22Rv1 (cell line): ENCODE measurements around the gene TF.

Source experiments
- H3K27ac ChIP-seq: fragments of 450-650 bp; 2 replicates; pipeline ENCODE4 v1.5.1; 2017
- ZFX ChIP-seq: fragments of 450-650 bp; IDR thresholded peaks from 2 replicates; pipeline ENCODE4 v1.6.1; 2017; ENCODE audit warnings: antibody characterized with exemption, borderline replicate concordance
- TF ChIP-seq, protein P1 (sequence below): fragments of 450-650 bp; IDR thresholded peaks from 2 replicates; pipeline ENCODE4 v1.5.1; 2017; ENCODE audit warnings: mild to moderate bottlenecking

The TF gene

DNA sequence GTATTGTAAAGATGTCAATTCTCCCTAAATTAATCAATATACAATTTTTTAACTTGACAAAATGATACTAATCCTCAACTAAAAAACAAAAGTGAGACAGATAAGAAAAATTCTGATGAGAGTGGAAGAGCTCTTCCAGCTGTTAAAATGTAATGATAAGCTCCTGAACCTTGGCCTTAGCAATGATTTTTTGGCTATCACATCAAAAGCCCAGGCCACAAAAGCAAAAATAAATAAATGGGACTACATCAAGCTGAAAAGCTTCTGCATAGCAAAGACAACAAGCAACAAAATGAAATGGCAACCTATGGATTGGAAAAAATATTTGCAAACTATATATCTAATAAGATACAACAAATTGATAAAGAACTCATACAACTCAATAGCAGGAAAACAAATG, 35.4 kb downstream of the TF start:
- H3K27ac ChIP-seq = no peak overlapping the region
- no peak for TF ChIP-seq ZFX
- TF ChIP-seq, protein P1, sequence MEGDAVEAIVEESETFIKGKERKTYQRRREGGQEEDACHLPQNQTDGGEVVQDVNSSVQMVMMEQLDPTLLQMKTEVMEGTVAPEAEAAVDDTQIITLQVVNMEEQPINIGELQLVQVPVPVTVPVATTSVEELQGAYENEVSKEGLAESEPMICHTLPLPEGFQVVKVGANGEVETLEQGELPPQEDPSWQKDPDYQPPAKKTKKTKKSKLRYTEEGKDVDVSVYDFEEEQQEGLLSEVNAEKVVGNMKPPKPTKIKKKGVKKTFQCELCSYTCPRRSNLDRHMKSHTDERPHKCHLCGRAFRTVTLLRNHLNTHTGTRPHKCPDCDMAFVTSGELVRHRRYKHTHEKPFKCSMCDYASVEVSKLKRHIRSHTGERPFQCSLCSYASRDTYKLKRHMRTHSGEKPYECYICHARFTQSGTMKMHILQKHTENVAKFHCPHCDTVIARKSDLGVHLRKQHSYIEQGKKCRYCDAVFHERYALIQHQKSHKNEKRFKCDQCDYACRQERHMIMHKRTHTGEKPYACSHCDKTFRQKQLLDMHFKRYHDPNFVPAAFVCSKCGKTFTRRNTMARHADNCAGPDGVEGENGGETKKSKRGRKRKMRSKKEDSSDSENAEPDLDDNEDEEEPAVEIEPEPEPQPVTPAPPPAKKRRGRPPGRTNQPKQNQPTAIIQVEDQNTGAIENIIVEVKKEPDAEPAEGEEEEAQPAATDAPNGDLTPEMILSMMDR = no peak

DNA sequence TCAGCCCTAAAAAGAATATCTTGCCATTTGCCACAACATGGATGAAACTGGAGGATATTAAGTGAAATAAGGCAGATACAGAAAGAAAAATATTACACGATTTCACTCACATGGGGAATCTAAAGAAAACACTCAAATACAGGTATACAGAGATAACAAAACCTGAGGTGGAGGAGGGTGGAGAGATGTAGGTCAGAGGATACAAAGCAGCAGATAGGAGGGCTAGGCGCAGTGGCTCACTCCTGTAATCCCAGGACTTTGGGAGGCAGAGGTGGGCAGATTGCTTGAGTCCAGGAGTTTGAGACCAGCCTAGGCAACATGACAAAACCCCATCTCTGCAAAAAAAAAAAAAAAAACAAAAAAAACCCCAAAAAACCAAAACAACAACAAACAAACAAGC, 36.3 kb downstream of the TF start:
- no peak for TF ChIP-seq ZFX
- TF ChIP-seq, protein P1 = no peak
- H3K27ac ChIP-seq = no peak overlapping the region

DNA sequence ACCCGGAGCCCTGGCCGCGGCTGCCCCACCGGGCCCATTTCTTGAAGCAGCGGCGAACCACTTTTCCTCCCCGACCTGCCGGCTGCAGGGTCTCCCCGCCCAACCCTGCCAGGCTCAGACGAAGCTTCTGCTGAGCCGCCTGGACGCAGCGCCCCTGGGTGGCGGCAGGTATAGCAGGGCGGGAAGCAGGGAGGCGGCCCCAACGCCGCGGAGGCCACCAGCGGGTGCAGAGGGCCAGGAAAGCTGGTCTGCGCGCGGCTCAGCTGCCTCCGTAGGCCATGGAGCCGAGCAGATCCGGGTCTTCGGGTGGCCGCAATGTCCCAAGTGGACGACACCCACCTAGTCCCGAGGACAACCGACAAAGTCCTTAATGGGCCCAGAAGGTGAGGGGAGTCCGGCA, 37.6 kb downstream of the TF start:
- TF ChIP-seq, protein P1 = no peak
- TF ChIP-seq ZFX = no peak
- no peak overlapping the region for H3K27ac ChIP-seq

DNA sequence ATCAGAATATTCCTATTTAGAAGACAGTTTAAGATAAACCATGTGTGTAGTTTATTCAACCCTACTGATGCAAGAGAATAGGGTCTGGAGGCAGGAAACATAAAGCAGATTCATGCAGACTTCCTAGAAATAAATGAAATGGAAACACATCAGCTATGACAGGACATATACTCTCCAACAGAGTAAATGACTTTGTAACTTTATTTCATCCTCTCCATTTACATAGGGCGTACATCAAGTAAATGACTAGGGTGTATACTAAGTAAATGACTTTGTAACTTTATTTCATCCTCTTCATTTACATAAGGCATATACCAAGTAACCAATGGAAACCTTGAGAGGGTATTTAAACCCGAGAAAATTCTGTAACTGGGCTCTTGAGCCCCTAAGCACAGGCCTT, 41.8 kb downstream of the TF start:
- no peak for TF ChIP-seq ZFX
- no peak overlapping the region for H3K27ac ChIP-seq

DNA sequence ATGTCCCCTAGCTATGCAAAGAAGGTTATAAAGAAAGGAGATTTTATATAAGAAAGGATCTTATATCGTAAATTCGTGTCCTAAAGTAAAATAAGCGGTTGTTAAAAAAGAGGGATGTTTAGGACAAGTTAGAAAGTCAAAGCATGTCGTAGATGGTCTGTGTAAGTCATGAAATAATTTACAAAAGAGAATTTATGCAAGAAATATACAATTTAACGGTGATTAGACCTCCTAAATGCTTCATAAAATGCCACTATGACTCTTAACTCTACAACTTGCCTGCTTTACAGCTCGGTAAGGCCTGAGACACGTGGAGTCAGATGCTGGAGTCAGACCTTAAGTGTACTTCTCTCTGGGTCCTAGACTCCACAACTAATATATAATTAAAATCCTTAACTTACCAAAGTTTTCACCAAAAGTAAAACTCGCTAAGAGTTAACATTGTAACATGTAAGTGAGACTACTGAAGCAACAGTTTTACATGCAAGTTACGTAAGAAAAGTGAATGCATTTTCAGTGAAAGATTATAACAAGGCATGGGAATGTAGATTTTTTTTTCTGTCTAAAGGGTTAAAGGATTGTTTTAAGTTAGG, 46.1 kb downstream of the TF start:
- H3K27ac ChIP-seq = no peak overlapping the region
- no peak for TF ChIP-seq ZFX
- TF ChIP-seq, protein P1 = no peak

DNA sequence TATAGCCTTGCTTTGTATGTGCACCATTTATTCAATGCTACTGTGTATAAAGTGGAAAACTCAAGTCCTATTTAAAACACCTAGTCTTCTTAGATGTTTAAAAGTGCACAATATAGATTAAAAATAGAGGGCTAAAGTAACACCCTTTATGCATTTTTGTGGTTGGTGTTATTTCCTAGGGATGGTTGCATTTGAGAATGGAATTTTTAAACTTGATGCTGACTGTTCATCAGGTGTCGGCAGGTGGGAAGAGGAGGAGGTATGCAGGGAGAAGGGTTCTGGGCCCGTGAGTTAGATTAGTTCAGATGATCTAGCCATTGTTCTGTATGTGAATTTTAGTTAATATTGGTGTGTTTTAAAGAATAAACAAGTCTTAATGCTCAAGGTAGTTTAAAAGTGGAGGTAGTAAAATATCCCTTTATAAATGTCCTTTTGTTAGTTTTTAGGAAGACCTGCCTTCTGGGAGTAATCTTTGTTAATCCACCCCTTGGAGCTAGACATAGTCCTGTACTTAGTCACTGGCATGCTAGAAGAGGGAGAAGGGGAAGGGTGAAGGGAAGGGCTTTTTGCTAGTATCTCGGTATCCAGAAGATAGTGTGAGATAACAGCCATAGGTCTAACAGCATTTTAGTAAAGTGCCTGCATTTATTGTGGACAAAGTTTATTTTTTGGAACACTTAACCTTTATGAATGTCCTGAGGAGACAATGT, 51.4 kb downstream of the TF start:
- H3K27ac ChIP-seq = no peak overlapping the region
- no peak for TF ChIP-seq ZFX
- TF ChIP-seq, protein P1 = no peak

DNA sequence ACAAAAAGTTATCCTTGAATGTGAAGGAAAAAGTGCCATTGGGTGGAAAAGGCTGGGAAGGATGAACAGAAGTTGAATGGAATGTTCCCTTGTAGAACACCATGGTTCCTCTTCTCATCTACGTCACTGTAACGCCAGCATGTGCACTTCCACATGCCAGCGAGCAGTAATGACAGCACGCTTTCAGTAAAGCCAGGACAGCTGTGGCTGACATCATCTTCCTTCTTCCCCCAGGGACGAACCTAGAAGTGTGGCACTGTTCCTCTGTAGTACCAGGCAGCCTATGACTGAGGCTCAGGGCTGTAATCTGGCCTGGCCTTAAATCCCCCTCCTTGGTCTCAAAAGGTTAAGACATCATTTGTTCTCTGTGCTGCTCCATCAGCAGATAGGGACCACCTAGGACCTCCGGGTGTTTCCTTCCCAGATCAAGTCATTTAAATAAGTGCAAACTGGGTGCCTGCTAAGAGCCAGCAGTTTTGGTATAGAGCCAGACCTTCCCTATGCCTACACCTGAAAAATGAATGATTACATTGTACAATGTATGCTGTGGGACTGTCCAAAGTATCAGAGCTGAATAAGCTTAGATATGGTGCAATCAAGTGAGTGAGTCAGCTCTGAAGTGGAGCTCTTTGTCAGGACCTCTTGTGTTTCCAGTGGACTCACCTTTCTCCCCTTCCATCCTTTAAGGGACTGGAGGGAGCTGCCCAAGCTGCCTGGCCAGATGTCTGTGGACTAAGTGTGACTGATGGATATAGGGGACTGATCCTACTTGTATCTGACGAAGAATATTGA, 53.8 kb downstream of the TF start:
- TF ChIP-seq, protein P1 = no peak
- no peak for TF ChIP-seq ZFX
- H3K27ac ChIP-seq = no peak overlapping the region
